HepG2 (cell line): ENCODE data around the gene GAL3ST2. TPM values are rescaled to one million over a fixed set of nuclear protein-coding genes. Genes with fewer than 3 reads are reported as not detected.

Source experiments
- ATF3 ChIP-seq: sonication (generic); formaldehyde crosslinking; IDR thresholded peaks from 2 replicates; pipeline ENCODE4 v1.4.0; 2020; ENCODE audit warnings: missing genetic modification reagents
- DNMT1 ChIP-seq: sonication (generic); formaldehyde crosslinking; IDR thresholded peaks from 2 replicates; pipeline ENCODE4 v1.5.1; 2020; ENCODE audit warnings: mild to moderate bottlenecking, missing genetic modification reagents
- FOXP1 ChIP-seq, 2 experiments: fragments of 450-650 bp in 1 of 2; IDR thresholded peaks; 2 replicates each; pipeline ENCODE4 v1.6.1; 2017 to 2018; ENCODE audit warnings: antibody characterized with exemption in 1 of 2
- HNF1A ChIP-seq, 2 experiments: sonication (generic) in 1 of 2; formaldehyde crosslinking in 1 of 2; IDR thresholded peaks; 2 replicates each; pipeline versions ENCODE4 v1.4.0 to v1.6.1; 2016 to 2020; ENCODE audit warnings: borderline replicate concordance in 1 of 2, low read depth in 1 of 2, mild to moderate bottlenecking in 1 of 2, missing genetic modification reagents in 1 of 2
- HNF4G ChIP-seq, 2 experiments: sonication (generic) in 1 of 2; formaldehyde crosslinking in 1 of 2; IDR thresholded peaks; 2 replicates each; pipeline versions ENCODE4 v1.4.0 to v1.6.1; 2011 to 2020; ENCODE audit warnings: borderline replicate concordance in 2 of 2, low read depth in 2 of 2, mild to moderate bottlenecking in 2 of 2, low read length in 1 of 2, missing genetic modification reagents in 1 of 2, moderate library complexity in 1 of 2
- KLF11 ChIP-seq: IDR thresholded peaks from 2 replicates; pipeline ENCODE4 v1.6.1; 2016; ENCODE audit warnings: missing compliant biosample characterization
- MXD4 ChIP-seq: IDR thresholded peaks from 2 replicates; pipeline ENCODE4 v1.6.1; 2016; ENCODE audit warnings: mild to moderate bottlenecking, missing biosample characterization, missing genetic modification reagents
- NFAT5 ChIP-seq: sonication (generic); formaldehyde crosslinking; IDR thresholded peaks from 2 replicates; pipeline ENCODE4 v1.4.0; 2020; ENCODE audit warnings: missing genetic modification reagents
- NFE2L2 ChIP-seq: fragments of 150-350 bp; IDR thresholded peaks from 2 replicates; pipeline ENCODE4 v1.6.1; 2014; ENCODE audit warnings: low read length
- NFRKB ChIP-seq: fragments of 450-650 bp; IDR thresholded peaks from 2 replicates; pipeline ENCODE4 v1.6.1; 2017
- PHF20 ChIP-seq: sonication (generic); formaldehyde crosslinking; IDR thresholded peaks from 2 replicates; pipeline ENCODE4 v1.5.0; 2020; ENCODE audit warnings: mild to moderate bottlenecking, missing genetic modification reagents
- PPARG ChIP-seq: conservative IDR thresholded peaks from 2 replicates; pipeline ENCODE4 v1.6.1; 2016; ENCODE audit warnings: missing biosample characterization, missing genetic modification reagents
- SMAD9 ChIP-seq: sonication (generic); formaldehyde crosslinking; IDR thresholded peaks from 2 replicates; pipeline ENCODE4 v1.5.1; 2020; ENCODE audit warnings: mild to moderate bottlenecking, missing genetic modification reagents
- ZNF274 ChIP-seq: sonication (generic); formaldehyde crosslinking; IDR thresholded peaks from 2 replicates; pipeline ENCODE4 v1.5.1; 2020; ENCODE audit warnings: mild to moderate bottlenecking, missing genetic modification reagents
- ZNF414 ChIP-seq: sonication (generic); formaldehyde crosslinking; IDR thresholded peaks from 2 replicates; pipeline ENCODE4 v1.5.0; 2020; ENCODE audit warnings: missing genetic modification reagents
- ZNF431 ChIP-seq: sonication (generic); formaldehyde crosslinking; IDR thresholded peaks from 2 replicates; pipeline ENCODE4 v1.9.0; 2022; ENCODE audit warnings: missing genetic modification reagents, low read depth, mild to moderate bottlenecking, borderline replicate concordance
- ZNF776 ChIP-seq: sonication (generic); formaldehyde crosslinking; IDR thresholded peaks from 2 replicates; pipeline ENCODE4 v1.4.0; 2020; ENCODE audit warnings: mild to moderate bottlenecking, missing genetic modification reagents
- ZNF788 ChIP-seq: sonication (generic); formaldehyde crosslinking; IDR thresholded peaks from 2 replicates; pipeline ENCODE4 v1.5.0; 2020; ENCODE audit warnings: mild to moderate bottlenecking, missing genetic modification reagents, borderline replicate concordance
- polyA plus RNA-seq, 8 experiments: library from polyadenylated mRNA; depleted of rRNA in 3 of 8; stranded (reverse) in 7 of 8; unstranded in 1 of 8; fragments of >200 nt; fragmentation: Illumina TruSeq in 4 of 8; extraction: Trizol in 4 of 8; gene quantifications; 2 replicates each; pipeline versions ENCODE4 v1.2.1 to v1.2.3, GENCODE V29; 2011 to 2016; ENCODE audit warnings: low read depth in 4 of 8, missing spikeins in 1 of 8, mixed read lengths in 1 of 8; ENCODE audit not compliant: insufficient read depth in 1 of 8
- total RNA-seq, 5 experiments: library from RNA; depleted of rRNA; stranded (reverse); fragments of >200 nt; fragmentation: Illumina TruSeq; extraction: Trizol; gene quantifications; 2 replicates each; pipeline ENCODE4 v1.2.3, GENCODE V29; 2016; ENCODE audit warnings: low read depth in 1 of 5

GAL3ST2 gene
- total and polyA plus RNA-seq, 2 of the 13 experiments (the other 11 are each of a cell fraction or from before 2014, with no cell fraction given) = 0.17 to 0.20 TPM

- TF ChIP-seq NFAT5 (CRISPR knock-in tag) = no peak
- TF ChIP-seq MXD4 = no peak
- no peak for TF ChIP-seq ATF3
- TF ChIP-seq PHF20 (CRISPR knock-in tag) = no peak
- TF ChIP-seq KLF11 (CRISPR knock-in tag) = no peak
- TF ChIP-seq PPARG = no peak
- no peak for TF ChIP-seq NFE2L2
- TF ChIP-seq DNMT1 (CRISPR knock-in tag) = peak; percentile 55; the same call in 1 of the 2 replicates
- no peak for TF ChIP-seq ZNF414 (CRISPR knock-in tag)
- TF ChIP-seq ZNF274 (CRISPR knock-in tag) = no peak
- TF ChIP-seq ZNF431 = no peak
- TF ChIP-seq HNF4G (IDR thresholded peaks at IDR 0.05; ENCODE audit: borderline replicate concordance, low read depth, low read length) = no peak
- TF ChIP-seq HNF4G (CRISPR knock-in tag; IDR thresholded peaks at IDR 0.05; ENCODE audit: borderline replicate concordance, low read depth) = no peak
- no peak for TF ChIP-seq ZNF776 (CRISPR knock-in tag)
- no peak for TF ChIP-seq ZNF788 (CRISPR knock-in tag)
- no peak for TF ChIP-seq NFRKB
- TF ChIP-seq FOXP1 (IDR thresholded peaks at IDR 0.05) = no peak
- TF ChIP-seq FOXP1 (CRISPR knock-in tag; IDR thresholded peaks at IDR 0.05) = no peak
- no peak for TF ChIP-seq SMAD9 (CRISPR knock-in tag)
- TF ChIP-seq HNF1A (IDR thresholded peaks at IDR 0.05; ENCODE audit: low read depth) = no peak
- 0 out of 2 replicates have a peak, but pooled peaks have one; percentile 25 for TF ChIP-seq HNF1A (CRISPR knock-in tag; IDR thresholded peaks at IDR 0.05; ENCODE audit: borderline replicate concordance)
Measured at GRCh38 chr2:241810307-241811200, 33.9 kb downstream of the GAL3ST2 start (continued).
